WERI-Rb-1 (cell line): ENCODE results near the gene GABRG3.

ENCODE experiments used
- DNase-seq: peaks from one replicate; pipeline ENCODE4 v3.0.0-alpha.2; 2020
- H3K27ac ChIP-seq: fragments of 250-450 bp; sonication (Bioruptor Pico); 2 replicates; pipeline ENCODE4 v1.5.1; 2020; ENCODE audit warnings: mild to moderate bottlenecking, moderate library complexity
- H3K27me3 ChIP-seq: fragments of 250-450 bp; sonication (Bioruptor Pico); 2 replicates; pipeline ENCODE4 v1.5.1; 2021; ENCODE audit warnings: mild to moderate bottlenecking, low read depth, moderate library complexity; ENCODE audit not compliant: insufficient read depth, severe bottlenecking
- H3K36me3 ChIP-seq: fragments of 250-450 bp; sonication (Bioruptor Pico); 2 replicates; pipeline ENCODE4 v1.5.1; 2020; ENCODE audit warnings: mild to moderate bottlenecking, moderate library complexity
- H3K4me3 ChIP-seq: 2 replicates; pipeline ENCODE4 v1.5.1; 2011; ENCODE audit warnings: low read depth, mild to moderate bottlenecking, control low read depth, low read length
- H3K9me3 ChIP-seq: fragments of 250-450 bp; sonication (Bioruptor Pico); 2 replicates; pipeline ENCODE4 v1.5.1; 2021; ENCODE audit warnings: mild to moderate bottlenecking, moderate library complexity; ENCODE audit not compliant: severe bottlenecking
- TF ChIP-seq, protein P1 (sequence below): IDR thresholded peaks from 2 replicates; pipeline ENCODE4 v1.5.1; 2011; ENCODE audit warnings: low read depth, mild to moderate bottlenecking, control low read depth, inconsistent platforms, low read length

GABRG3 gene

DNA sequence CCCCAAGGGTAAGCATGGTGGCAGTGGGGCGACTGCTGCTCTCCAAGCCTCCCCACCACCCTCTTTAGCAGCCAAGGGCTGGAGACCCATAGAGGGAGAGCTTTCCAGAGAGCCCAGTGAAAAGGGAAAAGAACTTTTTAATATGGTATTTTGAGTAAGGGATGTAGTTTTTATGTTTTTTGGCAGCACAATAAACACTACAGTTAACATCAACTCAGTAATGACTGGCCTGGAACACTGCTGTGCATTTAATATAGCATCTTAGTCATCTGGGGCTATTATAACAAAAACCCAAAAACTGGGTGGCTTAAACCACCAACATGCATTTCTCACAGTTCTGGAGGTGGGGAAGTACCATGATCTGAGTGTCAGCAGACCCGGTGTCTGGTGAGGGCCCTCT is 495.8 kb downstream of the GABRG3 start:
- H3K27ac ChIP-seq = no peak overlapping the region
- no peak for DNase-seq
- no peaks in the 10 kb centered on the region for H3K27me3 ChIP-seq
- no peaks in the 10 kb centered on the region for H3K9me3 ChIP-seq
- TF ChIP-seq, protein P1, sequence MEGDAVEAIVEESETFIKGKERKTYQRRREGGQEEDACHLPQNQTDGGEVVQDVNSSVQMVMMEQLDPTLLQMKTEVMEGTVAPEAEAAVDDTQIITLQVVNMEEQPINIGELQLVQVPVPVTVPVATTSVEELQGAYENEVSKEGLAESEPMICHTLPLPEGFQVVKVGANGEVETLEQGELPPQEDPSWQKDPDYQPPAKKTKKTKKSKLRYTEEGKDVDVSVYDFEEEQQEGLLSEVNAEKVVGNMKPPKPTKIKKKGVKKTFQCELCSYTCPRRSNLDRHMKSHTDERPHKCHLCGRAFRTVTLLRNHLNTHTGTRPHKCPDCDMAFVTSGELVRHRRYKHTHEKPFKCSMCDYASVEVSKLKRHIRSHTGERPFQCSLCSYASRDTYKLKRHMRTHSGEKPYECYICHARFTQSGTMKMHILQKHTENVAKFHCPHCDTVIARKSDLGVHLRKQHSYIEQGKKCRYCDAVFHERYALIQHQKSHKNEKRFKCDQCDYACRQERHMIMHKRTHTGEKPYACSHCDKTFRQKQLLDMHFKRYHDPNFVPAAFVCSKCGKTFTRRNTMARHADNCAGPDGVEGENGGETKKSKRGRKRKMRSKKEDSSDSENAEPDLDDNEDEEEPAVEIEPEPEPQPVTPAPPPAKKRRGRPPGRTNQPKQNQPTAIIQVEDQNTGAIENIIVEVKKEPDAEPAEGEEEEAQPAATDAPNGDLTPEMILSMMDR = no peak
- H3K4me3 ChIP-seq = no peak overlapping the region
- no peaks in the 10 kb centered on the region for H3K36me3 ChIP-seq

DNA sequence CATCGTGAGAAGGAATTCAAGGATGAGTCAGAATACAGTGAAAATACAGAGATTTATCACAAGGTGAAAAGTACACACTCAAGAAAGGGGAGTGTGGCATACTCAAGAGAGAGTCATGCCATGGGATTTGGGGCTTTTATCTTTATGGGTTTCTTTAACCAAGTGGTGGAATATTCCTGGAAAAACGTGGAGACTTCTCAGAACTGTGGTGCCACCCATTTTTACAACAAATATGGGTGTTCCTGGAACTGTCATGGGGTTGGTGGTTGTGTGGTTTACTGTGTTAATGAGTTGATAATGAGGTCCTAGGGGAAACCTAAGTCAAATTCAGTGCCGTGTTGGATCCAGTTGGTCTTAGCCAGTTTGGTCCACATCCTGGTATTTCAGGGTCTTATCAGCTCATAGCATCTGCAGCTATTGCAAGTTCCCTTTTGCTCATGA is 497.2 kb downstream of the GABRG3 start:
- no peaks in the 10 kb centered on the region for H3K36me3 ChIP-seq
- no peaks in the 10 kb centered on the region for H3K27me3 ChIP-seq
- DNase-seq = no peak
- no peaks in the 10 kb centered on the region for H3K9me3 ChIP-seq
- TF ChIP-seq, protein P1 = no peak
- H3K4me3 ChIP-seq = no peak overlapping the region
- no peak overlapping the region for H3K27ac ChIP-seq

DNA sequence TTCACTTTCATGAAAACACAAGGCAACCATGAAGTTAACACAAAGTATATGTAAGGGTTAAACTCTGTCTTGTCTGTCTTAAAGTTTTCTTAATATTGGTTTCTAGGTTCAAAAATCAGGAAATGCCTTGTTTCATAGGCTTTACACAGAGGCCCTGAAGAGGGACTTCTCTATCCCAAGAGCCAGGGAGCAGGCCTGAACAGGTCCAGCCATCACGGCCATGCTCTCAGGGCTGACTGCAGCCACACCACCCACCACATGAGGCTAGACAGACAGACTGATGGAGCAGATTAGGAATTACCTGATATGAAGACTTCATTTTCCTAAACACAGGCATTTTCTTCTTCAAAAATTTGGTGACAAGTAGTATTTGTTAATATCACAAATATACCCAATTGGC is 502.9 kb downstream of the GABRG3 start:
- Histone ChIP-seq H3K4me3 (no peak overlapping the region), H3K27me3 (no peaks in the 10 kb centered on the region), H3K9me3 (no peaks in the 10 kb centered on the region), H3K27ac (no peak overlapping the region), H3K36me3 (no peaks in the 10 kb centered on the region)
- no peak for DNase-seq
- TF ChIP-seq, protein P1 = no peak

DNA sequence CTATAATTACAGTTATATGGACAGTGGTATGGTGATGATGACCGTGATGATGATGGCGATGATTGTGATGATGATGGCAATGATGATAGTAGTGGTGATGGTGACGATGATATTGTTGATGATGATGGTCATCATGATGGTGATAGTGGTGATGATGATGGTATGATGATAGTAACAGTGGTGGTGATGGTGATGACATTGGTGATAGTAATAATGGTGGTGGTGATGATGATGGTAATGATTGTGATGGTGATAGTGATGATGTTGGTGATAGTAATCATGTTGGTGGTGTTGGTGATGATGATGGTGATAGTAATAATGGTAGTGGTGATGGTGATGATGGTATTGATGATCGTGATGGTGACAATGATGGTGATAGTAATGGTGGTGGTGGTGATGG is 504.4 kb downstream of the GABRG3 start:
- H3K27ac ChIP-seq = no peak overlapping the region
- H3K27me3 ChIP-seq = no peaks in the 10 kb centered on the region
- no peaks in the 10 kb centered on the region for H3K9me3 ChIP-seq
- no peaks in the 10 kb centered on the region for H3K36me3 ChIP-seq
- no peak for DNase-seq
- H3K4me3 ChIP-seq = no peak overlapping the region
- TF ChIP-seq, protein P1 = no peak

DNA sequence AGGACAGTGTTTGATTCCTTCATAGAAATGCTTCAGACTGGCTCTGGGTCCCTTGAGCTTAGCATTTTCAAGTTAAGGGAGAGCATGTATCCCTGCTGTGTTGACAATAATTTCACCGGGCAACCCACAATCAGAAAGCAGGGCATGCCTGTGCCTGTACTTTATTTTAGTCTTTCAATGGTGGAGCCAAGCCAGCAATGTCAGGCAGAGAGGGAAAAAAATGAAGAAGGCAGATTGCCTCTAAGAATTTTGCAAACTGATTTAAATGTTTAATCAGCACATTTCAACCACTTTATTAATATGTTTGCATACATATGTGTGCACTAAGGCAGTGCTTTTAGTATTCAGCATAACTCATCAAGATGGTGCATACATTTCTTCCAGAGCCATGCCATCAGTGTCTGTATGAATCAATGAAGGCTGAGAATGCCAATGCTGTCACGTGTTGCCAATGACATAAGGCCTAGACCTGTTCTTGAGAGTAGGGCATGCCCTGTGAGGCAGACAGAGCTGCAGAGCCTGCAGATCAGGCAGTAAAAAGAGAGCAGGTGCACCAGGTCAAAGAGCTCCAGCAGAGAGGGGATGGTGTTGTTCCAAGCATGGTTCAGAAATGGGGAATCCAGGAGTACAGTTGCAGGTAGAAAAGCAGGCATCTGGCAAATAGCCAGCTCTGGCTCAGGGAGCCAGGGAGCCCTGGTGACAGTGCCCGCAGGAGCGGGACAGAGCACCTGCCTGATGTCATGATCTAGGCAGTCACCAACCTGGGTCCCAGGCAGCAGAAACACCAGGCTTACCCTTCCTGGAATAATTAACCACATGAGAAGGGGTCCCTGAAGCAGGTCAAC is 508.5 kb downstream of the GABRG3 start:
- H3K9me3 ChIP-seq = no peaks in the 10 kb centered on the region
- H3K4me3 ChIP-seq = no peak overlapping the region
- no peak for DNase-seq
- H3K36me3 ChIP-seq = no peaks in the 10 kb centered on the region
- H3K27me3 ChIP-seq = no peaks in the 10 kb centered on the region
- TF ChIP-seq, protein P1 = no peak
- no peak overlapping the region for H3K27ac ChIP-seq

DNA sequence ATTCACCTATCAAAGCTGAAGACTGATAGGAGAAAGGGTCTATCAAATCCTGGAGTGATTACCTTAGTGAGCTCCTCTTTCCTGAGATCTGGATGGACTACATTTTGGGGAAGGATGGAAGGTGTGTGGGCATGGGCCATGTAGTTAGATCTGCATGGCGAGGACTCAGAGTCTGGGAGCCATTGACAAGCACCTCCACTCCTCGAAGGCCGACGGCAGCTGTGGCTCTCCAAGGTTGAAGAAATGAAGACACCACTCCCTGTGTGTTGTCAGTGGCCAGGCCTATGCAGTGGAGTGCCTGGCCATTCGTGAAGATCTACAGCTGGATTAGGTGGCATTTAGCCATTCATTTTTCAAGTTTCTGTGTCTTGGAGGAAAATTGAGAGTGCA is 509.2 kb downstream of the GABRG3 start:
- Histone ChIP-seq H3K36me3 (no peaks in the 10 kb centered on the region), H3K27me3 (no peaks in the 10 kb centered on the region), H3K4me3 (no peak overlapping the region), H3K27ac (no peak overlapping the region), H3K9me3 (no peaks in the 10 kb centered on the region)
- DNase-seq = no peak
- TF ChIP-seq, protein P1 = no peak
